Stromal cell of bone marrow (primary cell): ENCODE data around the gene CIC.

Experiments
- DNase-seq: peaks from one replicate; pipeline ENCODE4 v3.0.0-alpha.2; 2012; ENCODE audit warnings: low read depth

The CIC gene

GRCh38 chr19:42277821-42278451 lies 8.9 kb downstream of the CIC start:
- DNase-seq = no peak

DNA sequence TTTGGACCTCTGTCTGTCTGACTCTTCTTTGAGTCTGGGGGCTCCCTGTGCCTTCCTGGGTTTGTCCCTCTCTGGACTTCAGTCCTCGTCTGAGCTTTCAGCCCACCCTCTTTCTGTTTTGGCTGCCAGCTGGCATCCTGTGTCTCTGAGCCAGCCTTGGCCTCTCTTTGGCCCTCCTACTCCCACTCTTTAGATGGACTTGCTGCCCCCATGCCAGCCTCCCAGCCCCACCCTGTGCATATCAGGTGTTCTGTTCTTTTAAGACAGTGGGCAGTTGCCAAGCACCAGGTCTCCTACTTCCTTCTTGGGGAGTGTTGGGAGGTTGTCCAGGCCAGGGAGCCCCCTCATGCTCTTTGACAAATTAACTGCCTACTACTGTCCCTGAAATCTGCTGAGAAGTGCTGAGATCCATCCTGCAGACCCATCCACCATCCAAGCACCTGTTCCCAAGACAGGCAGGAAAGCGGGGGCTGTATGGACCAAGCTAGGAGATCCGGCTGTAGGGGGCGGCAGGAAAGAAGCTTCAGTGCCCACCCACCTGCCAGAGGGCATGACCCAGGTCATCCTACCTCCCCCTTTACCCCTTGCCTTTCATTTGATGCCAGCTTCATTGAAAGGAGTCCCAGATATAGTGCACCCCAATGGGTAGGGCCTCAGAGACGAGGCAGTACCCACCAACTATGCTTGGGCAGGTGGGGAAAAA lies 9.6 kb downstream of the CIC start:
- no peak for DNase-seq

DNA sequence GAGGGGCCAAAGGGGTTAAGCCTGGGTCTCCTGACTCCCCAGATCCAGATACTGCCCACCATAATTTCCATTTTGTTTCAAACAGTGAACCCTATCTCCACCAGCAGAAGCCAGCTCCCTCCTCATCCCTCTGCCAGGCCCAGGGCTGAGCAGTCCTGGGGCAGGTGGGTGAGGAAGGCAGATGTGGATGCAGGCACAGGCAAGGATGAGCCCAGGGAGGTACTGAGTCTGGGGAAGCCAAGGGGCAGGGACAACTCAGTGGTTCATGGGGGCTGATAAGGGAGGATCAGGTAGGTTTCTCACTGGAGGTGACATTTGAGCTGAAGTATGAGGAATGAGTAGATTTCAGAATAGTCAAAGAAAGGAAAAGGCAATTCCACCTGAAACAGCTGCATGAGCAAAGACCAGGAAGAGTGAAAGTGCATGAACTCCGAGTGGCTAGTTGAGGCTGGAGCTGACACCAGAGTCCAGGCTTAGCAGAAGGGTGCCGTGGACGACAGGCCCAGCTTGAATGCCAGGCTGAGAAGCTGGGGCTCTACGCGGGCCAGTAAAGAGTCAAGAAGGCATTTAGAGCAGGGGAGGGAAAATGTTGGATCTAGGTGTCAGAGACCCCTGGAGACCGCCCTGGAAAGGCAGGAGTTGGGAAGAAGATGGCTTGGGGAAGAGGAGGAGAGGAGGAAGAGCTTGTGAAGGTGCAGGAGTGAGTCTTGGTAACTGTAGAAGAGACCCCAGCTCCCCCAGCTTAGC lies 10.3 kb downstream of the CIC start:
- no peak for DNase-seq

- peak; percentile 88 for DNase-seq
Measured at GRCh38 chr19:42279902-42280814, 11.1 kb downstream of the CIC start.

- DNase-seq = no peak
Measured at GRCh38 chr19:42280815-42281145, 11.7 kb downstream of the CIC start.

DNA sequence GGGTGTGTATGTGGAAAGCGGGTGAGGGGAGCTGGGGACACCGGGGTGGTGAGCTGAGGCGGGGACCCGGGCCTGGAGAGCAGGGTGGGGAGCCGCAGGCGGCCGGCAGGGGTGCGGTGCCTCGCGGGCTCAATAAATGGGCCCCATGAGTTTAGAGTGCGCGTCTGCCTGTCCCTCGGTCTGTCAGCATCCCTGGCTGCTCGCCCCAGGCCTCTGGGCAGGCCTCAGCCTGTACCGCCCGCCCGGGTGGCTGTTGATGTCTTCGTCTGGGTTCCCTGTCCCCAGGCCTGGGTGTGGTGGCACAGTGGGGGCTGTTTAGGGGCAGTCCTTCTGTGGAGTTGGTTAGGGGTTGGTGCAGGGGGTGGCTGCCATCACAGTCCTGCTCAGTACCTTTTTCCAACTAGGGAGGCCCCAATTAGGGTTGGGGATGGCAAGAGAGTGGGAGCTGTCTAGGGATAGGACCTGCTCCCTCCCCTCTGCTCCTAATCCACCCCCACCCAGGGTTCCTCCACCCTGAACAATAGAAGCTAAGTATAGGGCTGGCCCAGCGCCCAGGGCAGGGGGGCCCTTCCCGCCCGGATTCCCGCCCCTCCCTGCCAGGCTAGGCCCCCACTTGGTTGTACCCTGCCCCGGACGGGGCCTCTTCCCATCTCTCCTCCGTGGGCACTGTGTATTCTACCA lies 12.2 kb downstream of the CIC start:
- no peak for DNase-seq

GRCh38 chr19:42281827-42282762 lies 13.0 kb downstream of the CIC start:
- DNase-seq = no peak

GRCh38 chr19:42282819-42283187 lies 13.8 kb downstream of the CIC start:
- DNase-seq = no peak

GRCh38 chr19:42283188-42284065 lies 14.4 kb downstream of the CIC start:
- peak; percentile 88 for DNase-seq

DNA sequence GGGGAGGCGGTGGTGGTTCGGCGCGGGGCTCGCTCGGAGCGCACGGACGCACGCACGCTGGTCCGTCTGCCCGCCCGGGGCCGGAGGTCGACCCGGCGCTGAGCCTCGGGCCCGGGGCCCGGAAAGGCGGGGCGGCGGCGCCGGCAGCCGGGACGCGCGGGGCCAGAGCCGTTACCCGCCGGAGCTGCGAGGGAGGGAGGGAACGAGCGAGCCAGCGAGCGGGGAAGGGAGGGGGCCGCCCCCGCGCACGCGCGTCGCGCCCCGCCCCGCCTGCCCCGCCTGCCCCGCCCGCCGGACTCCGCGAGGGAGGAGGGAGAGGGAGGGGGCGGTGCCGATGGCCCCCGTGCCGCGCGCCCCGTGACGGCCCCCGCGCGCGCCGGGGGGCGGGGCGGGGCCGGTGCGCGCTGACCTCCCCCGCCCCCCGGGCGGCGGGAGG lies 15.0 kb downstream of the CIC start:
- DNase-seq = peak; percentile 65

GRCh38 chr19:42284591-42285341 lies 15.7 kb downstream of the CIC start:
- DNase-seq = no peak

GRCh38 chr19:42285541-42285941 lies 16.5 kb downstream of the CIC start:
- no peak for DNase-seq

DNA sequence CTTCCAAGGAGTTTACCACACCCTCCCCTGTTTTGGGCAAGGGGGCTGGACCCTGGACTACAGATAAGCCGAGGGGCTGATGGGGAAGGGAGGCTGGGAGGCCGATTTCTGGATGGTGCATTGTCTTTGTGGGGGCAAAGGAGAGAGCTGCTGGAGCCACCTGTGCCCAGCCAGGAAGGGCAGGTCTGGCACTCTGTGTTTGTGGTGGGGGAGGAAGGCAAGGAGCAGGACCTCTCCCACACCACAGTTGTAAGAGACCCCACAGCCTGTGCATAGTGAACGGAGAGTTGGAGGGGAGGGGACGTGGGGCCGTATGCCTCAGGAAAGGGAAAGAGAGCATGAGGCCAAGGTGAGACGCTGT lies 16.9 kb downstream of the CIC start:
- no peak for DNase-seq

DNA sequence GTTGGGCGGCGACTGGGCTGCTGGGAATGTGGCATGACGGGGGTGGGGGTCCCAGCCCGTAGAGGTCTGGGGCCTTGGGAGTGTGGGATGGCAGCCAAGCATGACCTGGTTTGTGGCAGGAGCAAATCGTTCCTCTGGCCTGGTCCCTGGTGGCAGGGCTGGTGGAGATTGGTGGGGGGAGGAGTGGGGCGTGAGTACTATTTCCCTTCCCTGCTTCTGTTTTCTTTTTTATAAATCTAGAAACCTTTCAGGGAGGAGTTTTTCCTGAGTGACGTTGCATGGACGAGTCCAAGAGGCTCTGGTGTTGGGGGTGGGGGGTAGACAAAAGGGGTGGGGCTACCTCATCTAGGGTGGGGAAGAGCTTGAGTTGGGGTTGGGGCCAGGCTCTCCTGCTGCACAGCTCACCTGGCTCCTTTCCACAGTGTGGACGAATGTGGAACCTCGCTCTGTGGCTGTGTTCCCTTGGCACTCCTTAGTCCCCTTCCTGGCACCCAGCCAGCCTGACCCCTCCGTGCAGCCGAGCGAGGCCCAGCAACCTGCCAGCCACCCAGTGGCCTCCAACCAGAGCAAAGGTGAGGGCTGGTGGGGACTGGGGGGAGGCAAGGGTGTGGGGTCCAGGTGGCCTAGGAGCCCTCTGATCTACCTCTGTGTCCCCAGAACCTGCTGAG lies 17.4 kb downstream of the CIC start:
- no peak for DNase-seq

DNA sequence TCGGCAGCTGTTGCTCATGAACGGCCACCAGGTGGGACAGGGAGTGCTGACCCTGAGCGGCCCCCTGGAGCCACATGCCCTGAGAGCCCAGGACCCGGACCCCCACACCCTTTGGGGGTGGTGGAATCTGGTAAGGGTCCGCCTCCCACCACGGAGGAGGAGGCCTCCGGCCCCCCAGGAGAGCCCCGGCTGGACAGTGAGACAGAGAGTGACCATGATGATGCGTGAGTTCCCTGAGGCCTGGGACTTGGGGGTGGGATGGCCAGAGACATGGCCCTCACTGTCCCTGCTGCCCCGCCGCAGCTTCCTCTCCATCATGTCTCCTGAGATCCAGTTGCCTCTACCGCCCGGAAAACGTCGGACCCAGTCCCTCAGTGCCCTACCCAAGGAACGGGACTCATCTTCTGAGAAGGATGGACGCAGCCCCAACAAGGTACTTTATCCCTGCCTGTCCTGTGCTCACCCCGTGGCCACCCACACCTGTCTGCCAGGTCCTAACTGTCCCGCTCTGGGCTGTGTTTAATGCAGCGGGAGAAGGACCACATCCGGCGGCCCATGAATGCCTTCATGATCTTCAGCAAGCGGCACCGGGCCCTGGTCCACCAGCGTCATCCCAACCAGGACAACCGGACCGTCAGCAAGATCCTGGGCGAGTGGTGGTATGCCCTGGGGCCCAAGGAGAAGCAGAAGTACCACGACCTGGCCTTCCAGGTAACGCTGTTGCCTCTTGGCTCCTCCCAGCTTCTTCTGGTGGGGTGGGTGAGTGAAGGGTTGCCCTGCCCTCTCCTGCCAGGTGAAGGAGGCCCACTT lies 18.2 kb downstream of the CIC start:
- no peak for DNase-seq

GRCh38 chr19:42287827-42288107 lies 18.7 kb downstream of the CIC start:
- no peak for DNase-seq

- DNase-seq = no peak
Measured at GRCh38 chr19:42288387-42288786, 19.3 kb downstream of the CIC start.
